ENCODE measurements around the gene TAF10. TPM values are rescaled to one million over a fixed set of nuclear protein-coding genes. Genes with fewer than 3 reads are reported as not detected.

Gene TAF10
- total RNA-seq, 1 donor from 2014 or later: 87.8 TPM

GRCh38 chr11:6630632-6631291, 18.7 kb upstream of the TAF10 start:
- TF ChIP-seq CTCF (IDR thresholded peaks at IDR 0.05): no peak
- Histone ChIP-seq H3K27me3 (no peaks in the 10 kb centered on the region), H3K36me3 (peaks cover 7% of the 10 kb centered on the region), H3K4me1 (peaks cover 4% of the 10 kb centered on the region), H3K9me3 (no peaks in the 10 kb centered on the region), H3K27ac (no peak overlapping the region), H3K4me3 (peak overlapping the region; percentile 21)
- intact Hi-C loops (cut with DNase I): no loop called here
- DNase-seq: no peak
- no peak for ATAC-seq

GRCh38 chr11:6629892-6630631, 18.0 kb upstream of the TAF10 start:
- Histone ChIP-seq H3K36me3 (peaks cover 7% of the 10 kb centered on the region), H3K27ac (no peak overlapping the region), H3K27me3 (no peaks in the 10 kb centered on the region), H3K4me1 (no peaks in the 10 kb centered on the region), H3K4me3 (peak overlapping the region; percentile 21), H3K9me3 (no peaks in the 10 kb centered on the region)
- no peak for TF ChIP-seq CTCF (IDR thresholded peaks at IDR 0.05)
- peak; percentile 37 for ATAC-seq
- intact Hi-C loops (cut with DNase I): no loop called here
- DNase-seq: no peak

DNA sequence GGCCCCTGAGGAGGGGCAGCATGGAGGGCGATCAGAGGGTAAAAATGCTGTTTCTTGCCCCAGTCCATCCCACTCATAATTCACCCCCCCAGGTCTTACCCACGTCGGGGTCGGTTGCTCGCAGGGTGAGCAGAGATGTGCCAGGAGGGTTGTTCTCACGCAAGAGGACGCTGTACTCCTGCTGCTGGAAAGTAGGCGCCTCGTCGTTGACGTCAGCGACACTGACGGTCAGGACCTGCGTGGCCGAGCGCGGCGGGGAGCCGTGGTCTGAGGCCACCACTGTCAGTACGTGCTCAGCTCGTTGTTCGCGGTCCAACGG, 17.5 kb upstream of the TAF10 start:
- Histone ChIP-seq H3K36me3 (peaks cover 7% of the 10 kb centered on the region), H3K9me3 (no peaks in the 10 kb centered on the region), H3K27ac (no peak overlapping the region), H3K4me1 (no peaks in the 10 kb centered on the region), H3K4me3 (no peak overlapping the region), H3K27me3 (no peaks in the 10 kb centered on the region)
- DNase-seq (no peak), ATAC-seq (no peak)
- TF ChIP-seq CTCF (IDR thresholded peaks at IDR 0.05): no peak
- intact Hi-C loops (cut with DNase I): no loop called here

DNA sequence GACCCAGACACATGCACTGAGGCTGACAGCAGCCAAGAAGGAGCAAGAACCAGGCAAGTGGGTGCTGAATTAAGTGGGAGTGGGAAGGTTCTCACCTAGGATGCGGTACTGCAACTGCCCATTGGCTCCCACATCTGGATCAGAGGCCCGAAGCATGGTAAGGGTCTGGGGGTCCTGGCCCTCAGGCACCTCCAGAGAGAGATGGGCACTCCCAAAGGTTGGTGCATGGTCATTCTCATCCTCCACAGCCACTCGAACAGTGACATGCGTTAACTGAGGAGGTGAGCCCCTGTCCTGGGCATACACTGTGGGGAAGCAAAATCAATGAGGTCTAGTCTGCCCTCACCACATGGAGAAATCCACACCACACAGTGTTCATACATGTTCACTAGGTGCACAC, 16.5 kb upstream of the TAF10 start:
- DNase-seq: no peak
- H3K36me3 ChIP-seq: peaks cover 7% of the 10 kb centered on the region
- H3K27me3 ChIP-seq: no peaks in the 10 kb centered on the region
- TF ChIP-seq CTCF (IDR thresholded peaks at IDR 0.05): no peak
- H3K4me3 ChIP-seq: no peak overlapping the region
- H3K27ac ChIP-seq: no peak overlapping the region
- no peak for ATAC-seq
- H3K4me1 ChIP-seq: no peaks in the 10 kb centered on the region
- intact Hi-C loops (cut with DNase I): no loop called here
- H3K9me3 ChIP-seq: no peaks in the 10 kb centered on the region

DNA sequence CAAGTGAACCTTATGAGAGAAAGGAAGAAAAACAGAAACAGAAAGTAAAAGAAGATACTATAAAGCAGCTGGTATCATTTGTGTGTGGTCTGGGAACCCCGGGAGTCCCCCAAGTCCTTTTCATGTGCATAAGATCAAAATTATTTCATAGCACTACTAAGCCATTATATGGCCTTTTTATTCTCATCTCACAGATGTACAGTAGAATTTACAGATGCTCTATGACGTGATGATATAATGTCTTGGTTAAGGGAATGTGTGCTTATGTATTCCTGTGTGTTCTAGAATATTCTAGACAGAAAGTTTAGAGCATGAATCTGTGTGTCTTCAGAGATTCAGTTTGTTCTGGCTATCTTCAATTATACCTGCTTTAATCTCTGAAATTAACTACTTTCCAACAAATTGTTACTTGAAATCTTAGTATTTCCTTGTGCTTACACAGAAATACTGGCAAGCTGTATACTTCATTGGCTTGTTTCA, 15.8 kb upstream of the TAF10 start:
- Histone ChIP-seq H3K4me3 (no peak overlapping the region), H3K4me1 (no peaks in the 10 kb centered on the region), H3K9me3 (no peaks in the 10 kb centered on the region), H3K36me3 (peaks cover 7% of the 10 kb centered on the region), H3K27me3 (no peaks in the 10 kb centered on the region), H3K27ac (no peak overlapping the region)
- no peak for TF ChIP-seq CTCF (IDR thresholded peaks at IDR 0.05)
- intact Hi-C loops (cut with DNase I): no loop called here
- no peak for ATAC-seq
- DNase-seq: no peak

Measured in upper lobe of right lung (tissue), 1 donor.